Ovary (tissue), 3 donors: Measurements from ENCODE around the gene CNR1.

ENCODE experiments used
- EP300 ChIP-seq: sonication (generic); formaldehyde crosslinking; IDR thresholded peaks from one replicate; pipeline ENCODE4 v1.6.1; 2017; ENCODE audit warnings: antibody characterized with exemption
- POLR2A ChIP-seq: fragments of 450-650 bp; IDR thresholded peaks from one replicate; pipeline ENCODE4 v1.6.1; 2017; ENCODE audit warnings: antibody characterized with exemption, mild to moderate bottlenecking, moderate library complexity
- TF ChIP-seq, protein P1 (sequence below), 3 donors: fragments of 450-650 bp in 2 of 3; fragments of 200-600 bp in 1 of 3; IDR thresholded peaks; one replicate each; pipeline versions ENCODE4 v1.5.1 to v1.8.0; 2016 to 2022; ENCODE audit warnings: antibody characterized with exemption in 3 of 3, mild to moderate bottlenecking in 1 of 3
- donor health status: DM: no; HTN: no; CAD: no.

DNA sequence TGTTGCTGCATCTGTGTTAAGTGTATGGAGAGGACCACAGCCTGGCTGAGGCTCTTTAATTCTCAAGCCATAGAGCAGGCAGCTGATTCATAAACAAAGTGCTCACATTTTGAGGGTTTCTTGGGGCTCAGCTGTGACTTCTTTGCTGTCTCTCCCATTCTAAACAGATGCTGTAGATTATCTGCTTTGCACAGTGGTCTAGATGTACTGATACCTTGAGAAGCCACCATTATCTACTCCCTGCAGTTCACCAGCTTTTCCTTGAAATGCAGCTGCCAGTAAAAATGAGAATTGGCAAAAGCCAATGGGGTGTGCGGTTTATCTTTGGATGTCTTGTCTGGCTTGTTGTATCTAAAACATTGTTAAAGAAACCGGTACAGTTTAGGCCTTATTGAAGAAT lies 5.2 kb upstream of the CNR1 start:
- TF ChIP-seq, protein P1, sequence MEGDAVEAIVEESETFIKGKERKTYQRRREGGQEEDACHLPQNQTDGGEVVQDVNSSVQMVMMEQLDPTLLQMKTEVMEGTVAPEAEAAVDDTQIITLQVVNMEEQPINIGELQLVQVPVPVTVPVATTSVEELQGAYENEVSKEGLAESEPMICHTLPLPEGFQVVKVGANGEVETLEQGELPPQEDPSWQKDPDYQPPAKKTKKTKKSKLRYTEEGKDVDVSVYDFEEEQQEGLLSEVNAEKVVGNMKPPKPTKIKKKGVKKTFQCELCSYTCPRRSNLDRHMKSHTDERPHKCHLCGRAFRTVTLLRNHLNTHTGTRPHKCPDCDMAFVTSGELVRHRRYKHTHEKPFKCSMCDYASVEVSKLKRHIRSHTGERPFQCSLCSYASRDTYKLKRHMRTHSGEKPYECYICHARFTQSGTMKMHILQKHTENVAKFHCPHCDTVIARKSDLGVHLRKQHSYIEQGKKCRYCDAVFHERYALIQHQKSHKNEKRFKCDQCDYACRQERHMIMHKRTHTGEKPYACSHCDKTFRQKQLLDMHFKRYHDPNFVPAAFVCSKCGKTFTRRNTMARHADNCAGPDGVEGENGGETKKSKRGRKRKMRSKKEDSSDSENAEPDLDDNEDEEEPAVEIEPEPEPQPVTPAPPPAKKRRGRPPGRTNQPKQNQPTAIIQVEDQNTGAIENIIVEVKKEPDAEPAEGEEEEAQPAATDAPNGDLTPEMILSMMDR (IDR thresholded peaks at IDR 0.05): no peak
- TF ChIP-seq POLR2A (no peak), EP300 (no peak)
